Activated T-helper 1 cell treated with anti-CD3 and anti-CD28 coated beads, Interleukin-2, amount 50 U/mL, for 16 hours (primary cell): ENCODE results near the gene UTS2.

ENCODE experiments used
- DNase-seq, 2 donors: peaks; one replicate each; pipeline ENCODE4 v3.0.0-alpha.2; 2020; ENCODE audit warnings: low read depth in 1 of 2, low spot score in 1 of 2

UTS2 gene

GRCh38 chr1:7813677-7814373 lies 39.0 kb downstream of the UTS2 start:
- no peak for DNase-seq

GRCh38 chr1:7811476-7811875 lies 41.4 kb downstream of the UTS2 start:
- DNase-seq = no peak

GRCh38 chr1:7810395-7810794 lies 42.5 kb downstream of the UTS2 start:
- no peak for DNase-seq

- no peak for DNase-seq
Measured at GRCh38 chr1:7809742-7810141, 43.1 kb downstream of the UTS2 start.

- DNase-seq = no peak
Measured at GRCh38 chr1:7808253-7808844, 44.5 kb downstream of the UTS2 start.

GRCh38 chr1:7805460-7805859 lies 47.4 kb downstream of the UTS2 start:
- DNase-seq = no peak
